Measurements from ENCODE around the gene ZBTB7B. TPM values are rescaled to one million over a fixed set of nuclear protein-coding genes. Genes with fewer than 3 reads are reported as not detected.

The ZBTB7B gene
- total RNA-seq, 4 donors from 2014 or later = 45.5 to 63.4 (median 49.5) TPM

GRCh38 chr1:155009221-155009711, 6.7 kb downstream of the ZBTB7B start:
- peaks cover 3 to 98% (median 47%) of the 10 kb centered on the region in 3 donors for H3K4me1 ChIP-seq
- TF ChIP-seq EP300 (IDR thresholded peaks at IDR 0.05) = no peak
- TF ChIP-seq POLR2A (IDR thresholded peaks at IDR 0.05) = no peak
- TF ChIP-seq CTCF (IDR thresholded peaks at IDR 0.05) = no peak
- no peak for TF ChIP-seq POLR2AphosphoS5 (IDR thresholded peaks at IDR 0.05)
- H3K4me3 ChIP-seq = peak overlapping the region in 1 of 2 donors; percentile 34
- peak overlapping the region in 3 of 4 donors; percentile 88 to 97 (median 97) for H3K27ac ChIP-seq
- WGBS, 2 donors (ENCODE audit: low coverage in 1 of 2) = no CpG with 5 or more reads among the region's 12 CpGs
- ATAC-seq = no peak
- peaks cover 0 to 4% of the 10 kb centered on the region in 2 donors for H3K36me3 ChIP-seq
- no peaks in the 10 kb centered on the region for H3K9me3 ChIP-seq
- no peaks in the 10 kb centered on the region for H3K27me3 ChIP-seq

GRCh38 chr1:155009742-155010141, 7.1 kb downstream of the ZBTB7B start:
- Histone ChIP-seq H3K27me3 (no peaks in the 10 kb centered on the region), H3K4me1 (peaks cover 1 to 95% (median 42%) of the 10 kb centered on the region in 3 donors), H3K9me3 (no peaks in the 10 kb centered on the region), H3K36me3 (peaks cover 0 to 9% of the 10 kb centered on the region in 2 donors), H3K27ac (peak overlapping the region in 3 of 4 donors; percentile 88 to 97 (median 97)), H3K4me3 (peak overlapping the region in 1 of 2 donors; percentile 34)
- no peak for ATAC-seq
- TF ChIP-seq CTCF (IDR thresholded peaks at IDR 0.05) (no peak), POLR2AphosphoS5 (IDR thresholded peaks at IDR 0.05) (no peak), POLR2A (IDR thresholded peaks at IDR 0.05) (no peak), EP300 (IDR thresholded peaks at IDR 0.05) (no peak)
- WGBS, 2 donors (ENCODE audit: low coverage in 1 of 2) = 88 to 98% methylated on average over 4 to 5 of the region's 5 CpGs

GRCh38 chr1:155010211-155010918, 7.8 kb downstream of the ZBTB7B start:
- no peaks in the 10 kb centered on the region for H3K27me3 ChIP-seq
- ATAC-seq = no peak
- no peak overlapping the region for H3K4me3 ChIP-seq
- H3K36me3 ChIP-seq = peaks cover 0 to 15% of the 10 kb centered on the region in 2 donors
- H3K4me1 ChIP-seq = peaks cover 0 to 88% (median 36%) of the 10 kb centered on the region in 3 donors
- H3K9me3 ChIP-seq = no peaks in the 10 kb centered on the region
- peak overlapping the region in 3 of 4 donors; percentile 64 to 97 (median 88) for H3K27ac ChIP-seq
- 44 to 86% methylated on average over 1 to 6 of the region's 11 CpGs for WGBS, 2 donors (ENCODE audit: low coverage in 1 of 2)
- no peak for TF ChIP-seq CTCF (IDR thresholded peaks at IDR 0.05)
- no peak for TF ChIP-seq EP300 (IDR thresholded peaks at IDR 0.05)
- no peak for TF ChIP-seq POLR2AphosphoS5 (IDR thresholded peaks at IDR 0.05)
- no peak for TF ChIP-seq POLR2A (IDR thresholded peaks at IDR 0.05)

- H3K27ac ChIP-seq = peak overlapping the region in 3 of 4 donors; percentile 64 to 97 (median 88)
- H3K9me3 ChIP-seq = no peaks in the 10 kb centered on the region
- peaks cover 0 to 21% of the 10 kb centered on the region in 2 donors for H3K36me3 ChIP-seq
- WGBS, 2 donors (ENCODE audit: low coverage in 1 of 2) = 76% methylated on average over 5 of the region's 5 CpGs; no CpG with 5 or more reads in 1 of the 2 donors
- TF ChIP-seq CTCF (IDR thresholded peaks at IDR 0.05) (no peak), EP300 (IDR thresholded peaks at IDR 0.05) (no peak), POLR2A (IDR thresholded peaks at IDR 0.05) (no peak), POLR2AphosphoS5 (IDR thresholded peaks at IDR 0.05) (no peak)
- H3K4me3 ChIP-seq = no peak overlapping the region
- peaks cover 0 to 83% (median 32%) of the 10 kb centered on the region in 3 donors for H3K4me1 ChIP-seq
- no peak for ATAC-seq
- no peaks in the 10 kb centered on the region for H3K27me3 ChIP-seq
Measured at GRCh38 chr1:155011004-155011416, 8.4 kb downstream of the ZBTB7B start.
